Panc1 (cell line): Measurements from ENCODE around the gene PHRF1. TPM values are rescaled to one million over a fixed set of nuclear protein-coding genes. Genes with fewer than 3 reads are reported as not detected.

Experiments
- ATAC-seq: fragments of 200-7000 bp; cut with Tn5 transposase; 2 replicates; pipeline ENCODE4 v1.9.1; 2020; ENCODE audit warnings: mild to moderate bottlenecking, moderate library complexity
- BruUV-seq: library from RNA; stranded (reverse); fragments of 400-500 nt; replicated peaks from 2 replicates; lab custom pipeline; 2021; lab: Mats Ljungman, UMichigan
- CTCF ChIA-PET: fragments of 300-600 bp; sonication (Branson Sonifier 250); formaldehyde crosslinking; loops from one replicate; lab custom pipeline; 2022; ENCODE audit warnings: antibody characterized with exemption; lab: Charles Lee
- POLR2A ChIA-PET: fragments of 300-600 bp; sonication (Branson Sonifier 250); formaldehyde crosslinking; loops from one replicate; lab custom pipeline; 2022; ENCODE audit warnings: antibody characterized with exemption; lab: Charles Lee
- DNase-seq: peaks from one replicate; pipeline ENCODE4 v3.0.0-alpha.2; 2010; ENCODE audit warnings: low read depth, low spot score
- H3K27ac ChIP-seq: 2 replicates; pipeline ENCODE4 v1.5.1; 2011; ENCODE audit warnings: mild to moderate bottlenecking, low read length, inconsistent platforms
- H3K27me3 ChIP-seq: fragments of 200-500 bp; sonication (Bioruptor generic); 2 replicates; pipeline ENCODE4 v1.6.0; 2014; ENCODE audit warnings: low read length, inconsistent platforms; ENCODE audit not compliant: control insufficient read depth, insufficient read depth
- H3K36me3 ChIP-seq: fragments of 200-500 bp; sonication (Bioruptor generic); 2 replicates; pipeline ENCODE4 v1.5.1; 2014; ENCODE audit warnings: inconsistent platforms, mild to moderate bottlenecking, low read length, moderate library complexity; ENCODE audit not compliant: control insufficient read depth, insufficient read depth
- H3K4me1 ChIP-seq: 2 replicates; pipeline ENCODE4 v1.5.1; 2011; ENCODE audit warnings: inconsistent platforms, mild to moderate bottlenecking, low read length, moderate library complexity; ENCODE audit not compliant: control insufficient read depth, insufficient read depth
- H3K4me3 ChIP-seq, 2 experiments: 2 replicates each; pipeline ENCODE4 v1.5.1; 2011 to 2012; ENCODE audit warnings: low read depth in 2 of 2, low read length in 2 of 2, mild to moderate bottlenecking in 2 of 2, inconsistent platforms in 1 of 2, moderate library complexity in 1 of 2
- H3K9me3 ChIP-seq: fragments of 200-500 bp; sonication (Bioruptor generic); 2 replicates; pipeline ENCODE4 v1.5.1; 2014; ENCODE audit warnings: low read depth, mild to moderate bottlenecking, inconsistent platforms, low read length, moderate library complexity; ENCODE audit not compliant: control insufficient read depth, insufficient read depth
- CTCF ChIP-seq: fragments of 450-650 bp; IDR thresholded peaks from 2 replicates; pipeline ENCODE4 v1.5.1; 2017; ENCODE audit warnings: mild to moderate bottlenecking
- POLR2AphosphoS5 ChIP-seq: IDR thresholded peaks from 2 replicates; pipeline ENCODE4 v1.6.1; 2012; ENCODE audit warnings: mild to moderate bottlenecking, low read depth, low read length, moderate library complexity
- SIN3A ChIP-seq: IDR thresholded peaks from 2 replicates; pipeline ENCODE4 v1.6.1; 2012; ENCODE audit warnings: low read depth, mild to moderate bottlenecking, low read length, moderate library complexity, borderline replicate concordance; ENCODE audit not compliant: insufficient read depth
- TCF7L2 ChIP-seq: IDR thresholded peaks from 2 replicates; pipeline ENCODE4 v1.6.1; 2011; ENCODE audit warnings: mild to moderate bottlenecking, low read depth, low read length, inconsistent platforms
- in situ Hi-C: cut with HindIII; loops from 2 replicates; pipeline ENCODE4 v1.10.0; 2016; ENCODE audit warnings: low sequenced_read_pairs, low pct_unique_long_range_greater_than_20kb
- intact Hi-C: fragments of 100-400 bp; cut with micrococcal nuclease; formaldehyde crosslinking; loops from one replicate; pipeline ENCODE4 v1.10.0; 2022; ENCODE audit not compliant: unreplicated experiment
- total RNA-seq: library from RNA; stranded (reverse); gene quantifications from one replicate; pipeline ENCODE4 v1.2.1, GENCODE V29; 2021; ENCODE audit not compliant: unreplicated experiment
- TF ChIP-seq, protein P1 (sequence below), 2 experiments: IDR thresholded peaks; 2 replicates each; pipeline ENCODE4 v1.6.1; 2011 to 2012; ENCODE audit warnings: low read depth in 2 of 2, control low read depth in 1 of 2, low read length in 1 of 2, mild to moderate bottlenecking in 1 of 2, moderate library complexity in 1 of 2; ENCODE audit not compliant: insufficient read depth in 1 of 2

PHRF1 gene
- total RNA-seq, 1 experiment from 2014 or later = 90.6 TPM

- TSS peak; percentile 4 for BruUV-seq
- Histone ChIP-seq H3K27me3 (no peaks in the 10 kb centered on the region), H3K27ac (no peak overlapping the region), H3K36me3 (peaks cover 8% of the 10 kb centered on the region; the same call in 1 of the 2 replicates), H3K9me3 (no peaks in the 10 kb centered on the region), H3K4me3 (no peak overlapping the region), H3K4me1 (peaks cover 23% of the 10 kb centered on the region)
- in situ Hi-C loops = no loop called here
- CTCF ChIA-PET = no interaction called here
- no peak for DNase-seq
- ATAC-seq = no peak
- intact Hi-C loops = no loop called here
- TF ChIP-seq TCF7L2 (no peak), CTCF (no peak), SIN3A (no peak), POLR2AphosphoS5 (no peak)
- TF ChIP-seq, protein P1, sequence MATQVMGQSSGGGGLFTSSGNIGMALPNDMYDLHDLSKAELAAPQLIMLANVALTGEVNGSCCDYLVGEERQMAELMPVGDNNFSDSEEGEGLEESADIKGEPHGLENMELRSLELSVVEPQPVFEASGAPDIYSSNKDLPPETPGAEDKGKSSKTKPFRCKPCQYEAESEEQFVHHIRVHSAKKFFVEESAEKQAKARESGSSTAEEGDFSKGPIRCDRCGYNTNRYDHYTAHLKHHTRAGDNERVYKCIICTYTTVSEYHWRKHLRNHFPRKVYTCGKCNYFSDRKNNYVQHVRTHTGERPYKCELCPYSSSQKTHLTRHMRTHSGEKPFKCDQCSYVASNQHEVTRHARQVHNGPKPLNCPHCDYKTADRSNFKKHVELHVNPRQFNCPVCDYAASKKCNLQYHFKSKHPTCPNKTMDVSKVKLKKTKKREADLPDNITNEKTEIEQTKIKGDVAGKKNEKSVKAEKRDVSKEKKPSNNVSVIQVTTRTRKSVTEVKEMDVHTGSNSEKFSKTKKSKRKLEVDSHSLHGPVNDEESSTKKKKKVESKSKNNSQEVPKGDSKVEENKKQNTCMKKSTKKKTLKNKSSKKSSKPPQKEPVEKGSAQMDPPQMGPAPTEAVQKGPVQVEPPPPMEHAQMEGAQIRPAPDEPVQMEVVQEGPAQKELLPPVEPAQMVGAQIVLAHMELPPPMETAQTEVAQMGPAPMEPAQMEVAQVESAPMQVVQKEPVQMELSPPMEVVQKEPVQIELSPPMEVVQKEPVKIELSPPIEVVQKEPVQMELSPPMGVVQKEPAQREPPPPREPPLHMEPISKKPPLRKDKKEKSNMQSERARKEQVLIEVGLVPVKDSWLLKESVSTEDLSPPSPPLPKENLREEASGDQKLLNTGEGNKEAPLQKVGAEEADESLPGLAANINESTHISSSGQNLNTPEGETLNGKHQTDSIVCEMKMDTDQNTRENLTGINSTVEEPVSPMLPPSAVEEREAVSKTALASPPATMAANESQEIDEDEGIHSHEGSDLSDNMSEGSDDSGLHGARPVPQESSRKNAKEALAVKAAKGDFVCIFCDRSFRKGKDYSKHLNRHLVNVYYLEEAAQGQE (IDR thresholded peaks at IDR 0.05; ENCODE audit: insufficient read depth in 1 of 2, low read depth in 2 of 2, low read length in 1 of 2) = no peak
- POLR2A ChIA-PET = interaction anchor here (0.6 kb wide), 1 partner anchor 11 kb away, joined by 11 read pairs; no protein-coding TSS in a partner anchor
These were observed 3.7 kb downstream of the PHRF1 start for GRCh38 chr11:579830-580601.

DNA sequence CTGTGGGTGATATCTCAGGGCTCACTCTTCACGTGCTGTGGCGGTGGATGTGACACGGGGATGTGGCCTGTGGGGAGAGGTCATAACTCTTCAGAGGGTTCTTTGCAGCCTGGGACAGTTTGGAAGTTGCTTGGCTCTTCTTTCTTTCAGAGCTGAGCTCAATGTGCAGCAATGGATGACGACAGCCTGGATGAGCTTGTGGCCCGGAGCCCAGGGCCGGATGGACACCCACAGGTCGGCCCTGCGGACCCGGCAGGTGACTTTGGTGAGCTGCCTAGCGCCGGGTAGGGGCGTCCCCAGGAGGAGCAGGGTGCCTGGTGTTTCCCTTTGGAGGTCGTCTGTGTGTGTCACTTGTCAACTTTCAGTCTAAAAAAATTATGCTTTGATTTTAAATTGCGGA is 5.1 kb downstream of the PHRF1 start:
- Histone ChIP-seq H3K9me3 (no peaks in the 10 kb centered on the region), H3K27ac (no peak overlapping the region), H3K4me3 (no peak overlapping the region), H3K4me1 (peaks cover 22% of the 10 kb centered on the region), H3K27me3 (no peaks in the 10 kb centered on the region), H3K36me3 (peaks cover 8% of the 10 kb centered on the region; the same call in 1 of the 2 replicates)
- TF ChIP-seq, protein P1 (IDR thresholded peaks at IDR 0.05; ENCODE audit: insufficient read depth in 1 of 2, low read depth in 2 of 2, low read length in 1 of 2) = no peak
- TF ChIP-seq TCF7L2 (no peak), SIN3A (no peak)
- DNase-seq (no peak), ATAC-seq (no peak)
- ChIA-PET POLR2A (interaction anchor here (0.7 kb wide), 1 partner anchor 613 kb away, joined by 5 read pairs; no protein-coding TSS in a partner anchor), CTCF (no interaction called here)
- intact Hi-C loops = no loop called here
- in situ Hi-C loops = no loop called here
- BruUV-seq = no TSS peak
